Calu3 (cell line): ENCODE data around the gene FMN2. TPM values are rescaled to one million over a fixed set of nuclear protein-coding genes. Genes with fewer than 3 reads are reported as not detected.
"Not testable (repeated sequence)": the region's sequence is repeated elsewhere in the genome, so short reads cannot be mapped to it uniquely, and the experiment has no call there.

Source experiments
- BruUV-seq: library from RNA; stranded (reverse); fragments of 400-500 nt; replicated peaks from 2 replicates; lab custom pipeline; 2021; lab: Mats Ljungman, UMichigan
- CTCF ChIA-PET: fragments of 300-600 bp; sonication (Branson Sonifier 250); formaldehyde crosslinking; loops from one replicate; lab custom pipeline; 2022; ENCODE audit warnings: antibody characterized with exemption; lab: Charles Lee
- DNase-seq: peaks from one replicate; pipeline ENCODE4 v3.0.0; 2022
- H3K27ac Mint-ChIP-seq: one replicate; pipeline ENCODE4 v1.8.0; 2022; ENCODE audit warnings: mixed read lengths; ENCODE audit not compliant: unreplicated experiment
- H3K27me3 Mint-ChIP-seq: one replicate; pipeline ENCODE4 v1.8.0; 2022; ENCODE audit warnings: mixed read lengths; ENCODE audit not compliant: unreplicated experiment
- H3K36me3 Mint-ChIP-seq: one replicate; pipeline ENCODE4 v1.8.0; 2022; ENCODE audit warnings: mild to moderate bottlenecking, moderate library complexity, mixed read lengths; ENCODE audit not compliant: insufficient read depth, unreplicated experiment
- H3K4me1 Mint-ChIP-seq: one replicate; pipeline ENCODE4 v1.8.0; 2022; ENCODE audit warnings: mild to moderate bottlenecking, low read depth, mixed read lengths; ENCODE audit not compliant: unreplicated experiment
- H3K4me3 Mint-ChIP-seq: one replicate; pipeline ENCODE4 v1.8.0; 2022; ENCODE audit warnings: mild to moderate bottlenecking, low read depth, moderate library complexity, mixed read lengths; ENCODE audit not compliant: unreplicated experiment
- H3K9me3 Mint-ChIP-seq: one replicate; pipeline ENCODE4 v1.8.0; 2022; ENCODE audit warnings: low read depth, mixed read lengths; ENCODE audit not compliant: unreplicated experiment
- CTCF ChIP-seq: fragments of 200-600 bp; IDR thresholded peaks from one replicate; pipeline ENCODE4 v1.8.0; 2022; ENCODE audit warnings: antibody characterized with exemption; ENCODE audit not compliant: unreplicated experiment
- intact Hi-C: fragments of 100-400 bp; cut with micrococcal nuclease; formaldehyde crosslinking; loops from one replicate; pipeline ENCODE4 v1.10.0; 2022; ENCODE audit not compliant: unreplicated experiment
- total RNA-seq: library from RNA; stranded (reverse); gene quantifications from 2 replicates; pipeline ENCODE4 v1.2.3, GENCODE V29; 2022

FMN2 gene
- total RNA-seq, 1 experiment from 2014 or later = 0.12 TPM

GRCh38 chr1:240409615-240410014, 317.9 kb downstream of the FMN2 start:
- Mint-ChIP-seq H3K4me1 (no peaks in the 10 kb centered on the region), H3K4me3 (no peak overlapping the region), H3K27ac (no peak overlapping the region), H3K9me3 (peaks cover 3% of the 10 kb centered on the region), H3K27me3 (no peaks in the 10 kb centered on the region), H3K36me3 (no peaks in the 10 kb centered on the region)
- TF ChIP-seq CTCF = no peak
- no TSS peak for BruUV-seq
- intact Hi-C loops = no loop called here
- no peak for DNase-seq
- CTCF ChIA-PET = interaction anchor here (1.5 kb wide), 1 partner anchor 10 kb away, joined by 3 read pairs; no protein-coding TSS in a partner anchor

GRCh38 chr1:240413732-240414131, 322.0 kb downstream of the FMN2 start:
- peaks cover 11% of the 10 kb centered on the region for H3K4me1 Mint-ChIP-seq
- no peak for DNase-seq
- intact Hi-C loops = no loop called here
- CTCF ChIA-PET = no interaction called here
- H3K9me3 Mint-ChIP-seq = peaks cover 3% of the 10 kb centered on the region
- H3K27me3 Mint-ChIP-seq = no peaks in the 10 kb centered on the region
- TF ChIP-seq CTCF = no peak
- H3K4me3 Mint-ChIP-seq = no peak overlapping the region
- no peak overlapping the region for H3K27ac Mint-ChIP-seq
- H3K36me3 Mint-ChIP-seq = no peaks in the 10 kb centered on the region
- BruUV-seq = no TSS peak

GRCh38 chr1:240414237-240414636, 322.6 kb downstream of the FMN2 start:
- Mint-ChIP-seq H3K27ac (no peak overlapping the region), H3K9me3 (peaks cover 3% of the 10 kb centered on the region), H3K36me3 (no peaks in the 10 kb centered on the region), H3K27me3 (no peaks in the 10 kb centered on the region), H3K4me3 (no peak overlapping the region), H3K4me1 (peaks cover 11% of the 10 kb centered on the region)
- DNase-seq = no peak
- intact Hi-C loops = no loop called here
- CTCF ChIA-PET = no interaction called here
- no peak for TF ChIP-seq CTCF
- BruUV-seq = no TSS peak

GRCh38 chr1:240415011-240415410, 323.3 kb downstream of the FMN2 start:
- H3K27me3 Mint-ChIP-seq, CTCF ChIA-PET, H3K9me3 Mint-ChIP-seq, BruUV-seq, H3K4me3 Mint-ChIP-seq, DNase-seq, intact Hi-C loops, H3K36me3 Mint-ChIP-seq, H3K27ac Mint-ChIP-seq: not testable (repeated sequence)
- peaks cover 11% of the 10 kb centered on the region for H3K4me1 Mint-ChIP-seq

- H3K27ac Mint-ChIP-seq = no peak overlapping the region
- H3K27me3 Mint-ChIP-seq = no peaks in the 10 kb centered on the region
- no peak overlapping the region for H3K4me3 Mint-ChIP-seq
- no peak for DNase-seq
- no peaks in the 10 kb centered on the region for H3K36me3 Mint-ChIP-seq
- intact Hi-C loops = no loop called here
- H3K4me1 Mint-ChIP-seq = peaks cover 11% of the 10 kb centered on the region
- peaks cover 6% of the 10 kb centered on the region for H3K9me3 Mint-ChIP-seq
- CTCF ChIA-PET = interaction anchor here (0.6 to 0.7 kb wide), 3 partner anchors 14 to 326 kb away, joined by 3 to 5 read pairs (median 3); no protein-coding TSS in a partner anchor
- TF ChIP-seq CTCF = no peak
- no TSS peak for BruUV-seq
Measured at GRCh38 chr1:240415532-240415931, 323.8 kb downstream of the FMN2 start.
